NCI-H446 (cell line): Measurements from ENCODE around the gene AGBL2.
"Not testable (repeated sequence)": the region's sequence is repeated elsewhere in the genome, so short reads cannot be mapped to it uniquely, and the experiment has no call there.

Source experiments
- DNase-seq, 2 experiments: peaks; one replicate each; lab custom pipeline; 2025; lab: John Stamatoyannopoulos, UW

The AGBL2 gene, protein sequence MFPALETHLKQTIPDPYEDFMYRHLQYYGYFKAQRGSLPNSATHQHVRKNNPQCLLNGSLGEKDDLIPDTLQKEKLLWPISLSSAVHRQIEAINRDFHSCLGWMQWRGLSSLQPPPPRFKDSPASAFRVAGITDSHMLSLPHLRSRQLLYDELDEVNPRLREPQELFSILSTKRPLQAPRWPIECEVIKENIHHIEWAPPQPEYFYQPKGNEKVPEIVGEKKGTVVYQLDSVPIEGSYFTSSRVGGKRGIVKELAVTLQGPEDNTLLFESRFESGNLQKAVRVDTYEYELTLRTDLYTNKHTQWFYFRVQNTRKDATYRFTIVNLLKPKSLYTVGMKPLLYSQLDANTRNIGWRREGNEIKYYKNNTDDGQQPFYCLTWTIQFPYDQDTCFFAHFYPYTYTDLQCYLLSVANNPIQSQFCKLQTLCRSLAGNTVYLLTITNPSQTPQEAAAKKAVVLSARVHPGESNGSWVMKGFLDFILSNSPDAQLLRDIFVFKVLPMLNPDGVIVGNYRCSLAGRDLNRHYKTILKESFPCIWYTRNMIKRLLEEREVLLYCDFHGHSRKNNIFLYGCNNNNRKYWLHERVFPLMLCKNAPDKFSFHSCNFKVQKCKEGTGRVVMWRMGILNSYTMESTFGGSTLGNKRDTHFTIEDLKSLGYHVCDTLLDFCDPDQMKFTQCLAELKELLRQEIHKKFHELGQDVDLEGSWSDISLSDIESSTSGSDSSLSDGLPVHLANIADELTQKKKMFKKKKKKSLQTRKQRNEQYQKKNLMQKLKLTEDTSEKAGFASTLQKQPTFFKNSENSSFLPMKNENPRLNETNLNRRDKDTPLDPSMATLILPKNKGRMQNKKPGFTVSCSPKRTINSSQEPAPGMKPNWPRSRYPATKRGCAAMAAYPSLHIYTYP

DNA sequence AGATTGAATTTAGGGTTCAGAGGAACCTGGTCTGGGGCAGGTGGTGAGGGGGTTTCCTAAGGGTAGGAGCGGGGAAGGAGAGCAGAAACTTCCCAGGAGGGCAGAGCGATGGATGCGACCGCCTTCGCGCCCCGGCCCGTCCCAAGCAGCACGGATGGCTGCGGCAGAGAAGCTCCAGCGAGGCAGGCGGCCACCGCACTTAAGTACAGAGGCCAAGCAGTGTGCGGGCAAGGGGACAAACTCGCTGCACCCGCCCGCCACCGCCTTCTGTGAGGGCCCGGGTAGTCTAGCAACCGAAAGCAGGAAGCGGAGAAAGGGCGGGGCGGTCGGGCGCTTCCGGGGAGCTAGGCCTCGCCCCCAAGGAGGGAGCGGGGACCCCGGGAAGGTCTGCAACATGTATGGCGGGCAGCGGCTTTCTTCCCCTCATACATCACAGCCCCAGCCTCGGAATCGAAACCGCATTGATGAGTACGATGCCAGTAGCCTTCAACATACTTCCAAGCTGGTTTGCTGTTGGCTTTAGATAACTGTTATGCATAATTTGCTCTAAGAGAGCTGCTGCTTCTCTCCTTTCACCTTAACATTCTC, at the start of gene AGBL2:
Gene AGBL2 (minus strand): TSS at position 288 of the 588 bp plus-strand sequence. CDS start 719 bp downstream, outside the sequence.
- no peak for DNase-seq

DNA sequence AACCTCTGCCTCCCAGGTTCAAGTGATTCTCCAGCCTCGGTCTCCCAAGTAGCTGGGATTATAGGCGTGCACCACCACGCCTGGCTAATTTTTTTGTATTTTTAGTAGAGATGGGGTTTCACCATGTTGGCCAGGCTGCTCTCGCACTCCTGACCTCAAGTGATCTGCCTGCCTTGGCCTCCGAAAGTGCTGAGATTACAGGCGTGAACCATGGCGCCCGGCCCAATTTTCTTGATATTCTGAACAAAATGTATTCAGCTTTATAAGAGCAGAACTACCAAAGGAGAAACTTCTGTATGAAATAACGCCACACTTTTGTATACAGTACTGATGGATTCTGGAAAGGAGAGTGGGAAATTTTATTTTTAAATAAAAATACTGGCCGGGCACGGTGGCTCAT, 44.1 kb upstream of the AGBL2 start:
- DNase-seq: not testable (repeated sequence)

DNA sequence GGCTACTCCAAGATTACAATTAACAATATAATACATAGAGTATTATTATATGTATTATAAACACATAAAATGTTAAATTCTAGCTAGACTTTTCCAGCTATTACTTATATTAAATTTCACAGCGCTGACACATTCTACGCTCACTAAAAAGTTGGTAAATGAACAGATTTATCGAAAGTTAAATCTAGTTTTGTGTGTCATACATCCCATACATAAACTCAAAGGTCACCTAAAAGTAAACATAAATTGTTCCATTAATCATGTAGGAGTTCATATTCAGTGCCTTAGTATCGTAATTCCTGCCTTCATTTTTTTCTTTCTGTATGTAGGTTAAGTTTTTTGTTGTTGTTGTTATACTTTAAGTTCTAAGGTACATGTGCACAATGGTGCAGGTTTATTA, 41.0 kb upstream of the AGBL2 start:
- no peak for DNase-seq

DNA sequence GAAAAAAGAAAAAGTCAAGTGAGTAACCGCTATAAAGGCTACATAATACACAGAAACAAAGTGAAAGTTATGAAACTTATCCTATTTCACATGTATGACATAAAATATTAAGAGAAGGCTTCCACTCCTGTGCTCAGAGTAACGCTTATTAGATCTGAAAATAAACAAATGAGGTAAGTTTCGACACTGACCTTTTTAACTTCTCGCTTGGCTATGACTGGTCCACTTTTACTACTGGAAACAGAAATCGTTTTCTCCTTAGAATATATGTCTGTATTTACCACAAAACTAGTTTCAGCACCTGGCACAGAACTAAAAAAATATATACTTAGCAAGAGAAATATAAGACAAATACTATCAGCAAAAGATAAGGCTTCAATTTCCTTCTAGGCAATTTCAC, 35.6 kb upstream of the AGBL2 start:
- no peak for DNase-seq

DNA sequence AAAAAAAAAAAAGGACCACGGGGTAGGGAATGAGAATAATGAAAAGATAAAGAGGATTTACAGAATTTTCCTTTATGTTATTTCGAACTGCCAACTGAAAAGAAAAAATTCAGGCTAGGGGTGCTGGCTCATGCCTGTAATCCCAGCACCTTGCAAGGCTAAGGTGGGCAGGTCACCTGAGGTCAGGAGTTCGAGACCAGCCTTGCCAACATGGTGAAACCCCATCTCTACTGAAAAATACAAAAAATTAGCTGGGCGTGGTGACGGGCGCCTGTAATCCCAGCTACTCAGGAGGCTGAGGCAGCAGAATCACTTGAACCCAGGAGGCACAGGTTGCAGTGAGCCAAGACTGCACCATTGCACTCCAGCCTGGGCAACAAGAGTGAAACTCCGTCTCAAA, 27.3 kb upstream of the AGBL2 start:
- DNase-seq: not testable (repeated sequence)

DNA sequence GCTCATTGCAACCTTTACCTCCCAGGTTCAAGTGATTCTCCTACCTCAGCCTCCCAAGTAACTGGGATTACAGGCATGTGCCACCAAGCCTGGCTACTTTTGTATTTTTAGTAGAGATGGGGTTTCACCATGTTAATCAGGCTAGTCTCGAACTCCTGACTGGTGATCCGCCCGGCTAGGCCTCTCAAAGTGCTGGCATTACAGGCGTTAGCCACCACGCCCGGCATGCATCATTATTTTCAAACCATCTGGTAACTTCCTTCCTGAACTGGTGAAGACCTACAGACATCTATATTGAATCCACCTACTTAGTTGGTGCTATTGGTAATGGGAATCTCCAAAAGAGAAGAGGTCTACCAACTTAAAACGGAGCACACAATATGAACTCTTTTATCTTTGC, 22.6 kb upstream of the AGBL2 start:
- DNase-seq: not testable (repeated sequence)

DNA sequence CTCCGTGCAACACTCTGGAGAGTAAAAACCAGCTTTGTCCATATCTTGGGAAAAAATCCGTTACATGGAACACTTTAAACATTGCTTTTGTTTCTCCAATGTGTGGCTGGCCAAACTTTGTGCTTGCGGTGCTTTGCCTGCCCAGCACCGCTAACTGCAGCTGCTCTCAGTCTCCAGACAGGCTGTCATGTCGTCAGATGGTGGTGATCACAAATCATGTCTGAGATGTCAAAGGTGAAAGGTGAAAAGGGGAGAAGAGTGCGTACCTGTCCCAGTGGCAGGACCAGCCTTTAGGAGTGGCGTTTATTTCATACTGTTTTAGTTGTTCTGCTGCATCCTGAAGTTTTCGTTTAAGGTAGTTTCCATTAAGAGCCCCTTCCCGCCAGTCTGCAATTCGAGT, 17.1 kb upstream of the AGBL2 start:
- DNase-seq: no peak

DNA sequence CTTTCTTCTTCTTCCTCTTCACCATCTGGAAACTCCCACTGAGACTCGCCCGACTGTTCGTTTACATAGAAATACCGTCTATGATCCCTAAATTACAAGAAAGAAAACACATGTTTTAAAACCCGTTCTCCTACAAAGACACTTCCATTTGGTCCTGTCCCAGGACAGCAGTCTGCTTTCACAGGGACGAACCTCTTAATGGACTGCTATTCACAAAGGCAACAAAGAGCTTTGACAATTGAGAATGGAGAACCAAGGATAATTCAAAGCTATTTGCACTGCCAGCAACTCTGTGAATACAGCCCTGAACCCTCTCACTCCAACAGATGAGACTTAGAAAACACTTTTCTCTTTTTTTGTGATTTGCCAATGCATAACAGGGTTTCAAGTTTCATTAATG, 16.3 kb upstream of the AGBL2 start:
- DNase-seq: no peak

DNA sequence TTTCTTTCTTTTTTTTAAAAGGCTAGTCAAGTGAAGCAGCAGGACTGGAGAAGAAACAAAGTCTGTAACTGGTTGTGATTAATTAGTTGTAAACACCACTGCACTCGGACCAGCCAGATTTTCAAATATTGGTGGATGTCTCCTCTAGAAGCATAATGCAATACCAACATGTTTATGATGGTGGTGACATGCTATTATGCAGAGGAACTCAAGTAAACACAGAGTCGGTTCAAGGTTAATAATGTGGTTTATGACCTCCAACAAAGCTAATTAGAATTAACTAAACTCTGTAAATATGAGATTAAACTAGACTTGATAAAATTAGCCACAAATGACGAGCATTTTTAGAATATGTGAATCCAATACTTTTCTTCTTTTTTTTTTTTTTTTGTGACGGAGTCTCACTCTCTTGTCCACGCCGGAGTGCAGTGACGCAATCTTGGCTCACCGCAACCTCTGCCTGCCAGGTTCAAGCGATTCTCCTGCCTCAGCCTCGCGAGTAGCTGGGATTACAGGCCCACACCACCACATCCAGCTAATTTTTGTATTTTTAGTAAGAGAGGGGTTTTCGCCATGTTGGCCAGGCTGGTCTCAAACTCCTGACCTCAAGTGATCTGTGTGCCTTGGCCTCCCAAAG, 11.8 kb upstream of the AGBL2 start:
- no peak for DNase-seq

DNA sequence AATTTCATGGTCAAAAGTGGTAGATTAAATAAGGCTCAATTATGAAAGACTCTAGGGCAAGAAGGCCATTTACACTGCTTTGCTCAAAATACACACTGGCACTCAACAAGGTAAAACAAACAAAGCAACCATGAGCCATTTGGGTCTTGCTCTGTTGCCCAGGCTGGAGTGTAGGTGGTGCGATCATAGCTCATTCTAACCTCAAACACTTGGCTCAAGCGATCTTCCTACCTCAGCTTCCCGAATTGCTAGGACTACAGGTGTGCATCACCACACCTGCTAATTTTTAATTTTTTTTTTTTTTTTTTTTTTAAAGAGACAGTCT, 10.9 kb upstream of the AGBL2 start:
- no peak for DNase-seq

DNA sequence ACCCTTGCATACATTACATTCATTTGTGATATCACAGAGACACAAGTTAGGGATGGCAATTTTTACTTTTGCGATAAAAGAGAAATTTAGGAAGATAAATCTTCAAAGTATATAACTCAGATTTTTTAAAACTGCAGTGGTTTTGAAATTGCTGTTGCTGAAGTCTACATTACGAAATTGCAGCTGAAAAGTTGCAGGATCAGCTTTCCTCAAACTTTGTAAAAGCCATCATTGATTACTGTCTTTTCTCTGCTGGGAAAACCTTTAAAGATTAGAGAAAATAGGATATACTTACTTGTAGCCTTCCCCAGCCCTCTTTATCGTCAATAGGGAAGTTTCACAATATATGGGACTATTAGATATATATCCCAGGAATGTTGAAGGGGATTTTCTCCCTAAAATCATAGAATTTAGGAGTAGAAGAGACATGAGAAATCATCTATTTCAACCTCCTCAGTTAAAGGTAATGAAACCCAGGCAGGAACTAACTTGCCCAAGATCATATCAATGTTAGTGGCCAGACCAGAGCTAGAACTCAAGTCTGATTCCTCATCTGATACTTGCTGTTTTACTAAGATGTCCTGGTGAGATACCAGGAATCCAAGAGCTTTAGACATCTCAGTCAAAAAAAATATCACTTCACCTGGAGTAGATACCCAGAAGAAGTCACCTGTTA, 10.4 kb upstream of the AGBL2 start:
- no peak for DNase-seq

DNA sequence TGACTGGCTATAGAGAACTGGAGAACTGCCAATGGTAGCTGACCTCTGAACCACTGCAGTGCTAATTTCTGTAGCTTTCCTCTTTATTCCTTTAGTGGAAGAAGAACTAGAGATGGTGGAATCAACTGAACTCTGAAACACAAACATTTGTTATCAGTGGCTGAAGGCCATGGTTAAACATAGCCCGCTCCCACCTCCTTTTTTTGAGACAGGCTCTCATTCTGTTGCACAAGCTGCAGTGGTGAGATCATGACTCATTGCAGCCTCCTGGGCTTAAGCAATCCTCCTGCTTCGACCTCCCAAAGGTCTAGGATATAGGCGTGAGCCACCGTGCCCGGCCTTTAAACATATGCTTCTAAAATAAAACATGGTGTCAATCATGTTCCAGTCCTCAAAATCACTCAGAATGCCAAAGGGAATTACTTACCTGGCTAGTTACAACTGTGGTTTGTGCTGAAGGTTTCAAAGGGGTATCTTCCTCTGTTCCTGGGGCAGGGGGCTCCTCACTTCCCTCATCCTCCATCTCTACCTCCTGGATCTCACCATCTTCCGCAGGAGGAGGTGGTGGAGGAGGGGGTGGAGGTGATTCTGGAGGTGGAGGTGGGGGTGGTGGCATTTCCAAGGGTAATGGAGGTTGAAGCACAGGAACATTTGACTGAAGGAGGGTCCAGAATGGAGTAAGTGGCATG, 9.0 kb upstream of the AGBL2 start:
- DNase-seq: no peak

DNA sequence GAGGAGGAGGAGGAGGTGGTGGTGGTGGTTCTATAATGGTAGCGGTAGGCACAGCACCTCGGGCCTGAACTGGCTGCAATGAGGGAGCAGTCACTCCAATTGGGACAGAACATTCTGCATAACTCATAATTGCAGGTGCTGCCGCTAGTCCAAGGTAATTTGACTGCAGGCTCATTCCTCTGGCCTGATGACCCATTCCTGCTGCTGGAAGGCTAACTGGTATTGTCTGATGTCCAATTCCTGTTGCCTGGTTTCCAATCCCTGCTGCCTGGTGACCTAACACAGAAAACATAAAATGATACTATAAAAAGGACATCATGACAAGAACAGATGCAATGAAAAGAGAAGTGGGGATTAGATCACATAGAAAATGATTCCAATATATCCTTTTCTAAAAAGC, 7.9 kb upstream of the AGBL2 start:
- no peak for DNase-seq

DNA sequence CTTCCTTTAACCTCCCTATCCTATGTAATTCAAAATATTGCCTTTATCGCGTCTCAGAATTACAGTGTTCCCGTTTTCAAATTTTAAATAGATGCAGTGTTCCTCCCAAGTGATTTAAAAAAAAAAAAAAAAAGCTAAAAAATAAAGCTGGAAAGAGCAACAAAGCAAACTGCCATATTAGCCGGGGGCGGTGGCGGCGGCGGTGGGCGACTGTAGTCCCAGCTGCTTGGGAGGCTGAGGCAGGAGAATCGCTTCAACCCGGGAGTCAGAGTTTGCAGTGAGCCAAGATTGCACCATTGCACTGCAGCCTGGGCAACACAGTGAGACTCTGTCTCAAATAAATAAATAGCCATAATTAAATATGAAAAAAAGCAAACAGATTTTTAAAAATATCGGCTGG, 5.5 kb upstream of the AGBL2 start:
- DNase-seq: no peak

DNA sequence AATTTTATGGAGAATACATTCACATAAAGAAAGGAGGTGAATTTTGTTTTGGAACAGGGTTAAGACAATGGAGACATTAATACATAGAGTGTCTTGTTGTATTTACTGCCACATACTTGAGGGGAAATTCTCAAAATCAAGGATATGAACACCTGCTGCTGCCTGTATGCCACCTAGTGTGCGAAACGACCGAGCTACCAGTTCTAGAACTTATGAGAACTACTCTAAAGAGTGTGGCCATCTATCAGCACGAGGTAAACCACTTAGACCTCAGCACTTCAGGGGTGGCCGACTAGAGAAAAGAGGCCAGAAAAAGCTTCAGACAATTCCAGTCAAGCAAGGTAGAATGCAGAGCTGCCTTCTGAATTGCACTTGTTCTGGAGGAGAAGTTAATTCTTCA, 1.5 kb upstream of the AGBL2 start:
- no peak for DNase-seq

DNA sequence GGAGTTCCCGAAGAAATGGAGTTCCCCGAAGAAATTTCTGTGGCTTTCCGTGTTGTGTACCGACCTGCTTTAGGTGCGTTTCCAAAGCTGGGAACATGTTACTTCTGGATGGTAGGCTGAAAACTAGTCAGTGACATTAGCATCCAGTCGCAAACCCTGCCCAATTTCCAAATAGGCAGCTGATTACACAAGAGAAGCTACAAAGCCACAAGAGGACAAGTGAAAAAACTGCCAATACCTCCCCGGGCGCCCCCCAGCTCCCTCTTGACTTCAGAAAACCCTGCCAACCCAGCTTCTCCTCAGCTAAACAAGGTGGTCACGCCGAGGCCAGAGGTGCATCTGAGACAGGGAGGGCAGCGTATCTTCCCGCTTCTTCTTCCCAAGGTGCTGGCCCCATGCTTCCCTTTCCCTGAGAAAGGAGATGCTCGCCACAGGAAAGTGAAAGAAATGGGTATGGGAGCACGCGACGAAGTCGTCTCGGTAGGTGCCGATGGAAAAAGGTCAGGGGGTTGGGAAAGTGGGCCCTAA, 551 bp downstream of the AGBL2 start:
- DNase-seq: no peak

DNA sequence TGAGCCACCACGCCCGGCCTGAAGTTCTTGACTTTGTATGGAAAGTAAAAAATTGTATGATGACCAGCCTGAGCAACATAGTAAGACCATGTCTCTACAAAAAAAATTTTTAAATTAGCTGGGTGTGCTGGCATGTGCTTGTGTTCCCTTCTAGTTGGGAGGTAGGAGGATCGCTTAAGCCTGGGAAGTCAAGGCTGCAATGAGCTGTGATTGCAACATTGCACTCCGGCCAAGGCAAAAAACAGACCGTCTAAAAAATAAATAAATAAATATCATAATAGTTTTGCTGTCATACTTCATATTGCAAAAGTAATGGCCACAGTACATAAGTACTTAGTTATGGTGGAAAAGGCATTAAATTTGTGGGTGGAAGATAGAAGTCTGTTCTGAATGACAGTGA, 3.4 kb downstream of the AGBL2 start:
- DNase-seq: no peak

DNA sequence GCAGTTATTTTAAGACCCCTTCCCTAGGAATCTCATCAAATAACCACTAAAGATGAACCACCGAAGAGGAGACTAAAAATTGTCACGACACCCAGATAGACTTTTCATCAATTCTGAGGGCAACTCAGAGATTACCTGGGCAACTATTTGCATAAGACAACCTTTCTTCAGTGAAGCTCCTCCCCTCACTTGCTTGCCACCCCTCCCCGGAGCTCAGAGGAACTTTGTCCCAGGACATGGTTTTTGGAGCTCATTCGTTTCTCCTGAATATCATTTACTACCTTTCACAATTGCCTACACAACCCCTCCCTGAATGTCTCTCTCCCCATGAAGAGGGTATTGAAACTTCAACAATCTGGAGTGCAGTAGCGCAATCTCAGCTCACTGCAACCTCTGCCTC, 3.9 kb downstream of the AGBL2 start:
- no peak for DNase-seq

DNA sequence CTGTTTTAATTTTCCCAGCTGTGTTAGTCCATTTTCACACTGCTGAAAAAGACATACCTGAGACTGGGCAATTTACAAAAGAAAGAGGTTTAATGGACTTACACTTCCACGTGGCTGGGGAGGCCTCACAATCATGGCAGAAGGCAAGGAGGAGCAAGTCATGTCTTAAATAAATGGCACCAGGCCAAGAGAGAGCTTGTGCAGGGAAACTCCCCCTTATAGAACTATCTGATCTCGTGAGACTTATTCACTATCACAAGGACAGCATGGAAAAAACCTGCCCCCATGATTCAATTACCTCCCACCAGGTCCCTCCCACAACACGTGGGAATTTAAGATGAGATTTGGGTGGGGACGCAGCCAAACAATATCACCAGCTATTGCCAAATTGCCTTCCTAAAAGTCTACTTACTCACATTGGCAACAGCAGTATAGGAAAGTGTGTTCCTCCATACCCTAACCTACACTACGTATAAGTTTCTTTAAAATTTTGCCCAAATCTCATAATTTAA, 7.8 kb downstream of the AGBL2 start:
- DNase-seq: not testable (repeated sequence)

DNA sequence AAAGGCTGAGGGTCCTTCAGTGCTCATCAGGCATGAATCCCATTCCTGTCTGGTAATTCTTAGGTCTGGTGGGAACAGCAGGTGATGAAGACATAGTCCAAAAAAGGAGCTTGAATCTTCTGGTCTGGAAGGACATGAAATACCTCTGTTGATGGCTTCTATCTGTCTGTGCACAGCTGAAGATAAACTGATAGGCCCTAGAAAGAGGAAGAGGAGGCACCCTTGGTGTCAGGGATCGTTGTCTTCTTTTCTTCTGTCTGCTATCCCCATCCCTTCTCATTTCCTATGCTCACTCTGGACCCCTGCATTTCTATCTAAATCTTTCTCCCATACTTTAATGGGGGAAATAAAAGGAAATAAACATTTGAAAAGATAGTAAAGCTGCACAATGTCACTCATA, 9.4 kb downstream of the AGBL2 start:
- DNase-seq: no peak

DNA sequence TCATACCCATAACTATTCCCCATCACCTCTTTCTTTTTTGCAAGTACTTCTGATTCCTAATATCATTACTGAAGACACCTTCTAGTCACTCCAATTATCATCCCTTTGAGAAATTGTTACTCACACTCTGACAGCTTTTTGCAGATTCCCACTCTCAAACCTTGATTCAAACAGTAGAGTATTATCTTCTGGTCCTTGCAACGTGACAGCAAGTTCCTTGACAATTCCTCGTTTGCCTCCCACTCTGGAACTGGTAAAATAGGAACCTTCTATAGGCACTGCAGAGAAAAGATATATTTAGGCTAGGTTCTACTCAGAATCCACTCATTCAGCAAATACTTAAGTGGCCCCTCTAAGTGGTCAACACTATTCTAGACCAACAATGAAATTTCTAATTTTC, 23.2 kb downstream of the AGBL2 start:
- no peak for DNase-seq
